ENCODE results near the gene CDK5RAP3. TPM values are rescaled to one million over a fixed set of nuclear protein-coding genes. Genes with fewer than 3 reads are reported as not detected.

CDK5RAP3 gene
- total and polyA plus RNA-seq, 2 of the 13 experiments (the other 11 are each of a cell fraction or from before 2014, with no cell fraction given), result 128 to 154 TPM

DNA sequence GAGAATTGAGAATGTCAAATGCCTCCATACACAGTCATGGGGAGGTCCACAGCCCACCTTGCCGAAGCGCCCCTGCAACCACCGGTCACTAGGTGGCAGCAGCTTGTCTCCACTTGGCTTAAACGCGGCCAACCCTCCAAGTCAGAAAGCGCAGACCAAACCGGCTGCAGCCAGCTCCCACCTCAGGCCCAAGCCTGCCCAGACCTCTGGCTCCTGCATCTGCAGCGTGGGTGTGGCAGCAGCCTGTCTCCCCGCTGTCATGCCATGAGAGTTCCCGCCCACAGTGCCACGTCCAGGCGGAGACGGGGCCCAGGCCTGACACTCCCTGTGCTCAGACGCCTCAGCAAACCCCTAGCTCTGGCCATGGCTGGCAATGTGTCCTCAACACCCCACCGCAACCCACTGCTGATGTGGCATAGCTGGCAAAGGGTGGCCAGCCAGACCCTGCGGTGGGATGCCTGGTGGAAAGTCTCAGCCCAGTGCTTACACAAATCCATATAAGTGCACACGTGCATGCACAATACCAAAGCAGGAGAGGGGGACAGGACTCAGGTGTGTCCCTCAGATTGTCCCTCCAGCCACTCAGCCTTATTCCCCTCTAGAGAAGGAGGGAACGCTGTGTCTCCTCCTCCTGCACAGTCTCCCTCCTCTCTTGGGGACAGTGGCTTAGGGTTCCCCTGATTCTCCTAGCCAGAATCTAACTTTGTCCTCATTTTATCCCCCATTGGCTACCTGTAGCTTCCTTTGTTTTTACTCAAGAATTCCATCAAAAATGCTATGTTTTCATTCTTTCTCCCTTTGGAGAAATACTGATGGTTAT is 55.8 kb downstream of the CDK5RAP3 start (continued):
- no peak for TF ChIP-seq MAFG (CRISPR knock-in tag; IDR thresholded peaks at IDR 0.05)
- no peak for TF ChIP-seq ZNF101 (CRISPR knock-in tag; IDR thresholded peaks at IDR 0.05; ENCODE audit: borderline replicate concordance, low read depth)
- TF ChIP-seq ZNF3 (CRISPR knock-in tag; IDR thresholded peaks at IDR 0.05), result no peak
- no peak for TF ChIP-seq ZNF567 (CRISPR knock-in tag; IDR thresholded peaks at IDR 0.05; ENCODE audit: borderline replicate concordance)
- TF ChIP-seq, protein P1, sequence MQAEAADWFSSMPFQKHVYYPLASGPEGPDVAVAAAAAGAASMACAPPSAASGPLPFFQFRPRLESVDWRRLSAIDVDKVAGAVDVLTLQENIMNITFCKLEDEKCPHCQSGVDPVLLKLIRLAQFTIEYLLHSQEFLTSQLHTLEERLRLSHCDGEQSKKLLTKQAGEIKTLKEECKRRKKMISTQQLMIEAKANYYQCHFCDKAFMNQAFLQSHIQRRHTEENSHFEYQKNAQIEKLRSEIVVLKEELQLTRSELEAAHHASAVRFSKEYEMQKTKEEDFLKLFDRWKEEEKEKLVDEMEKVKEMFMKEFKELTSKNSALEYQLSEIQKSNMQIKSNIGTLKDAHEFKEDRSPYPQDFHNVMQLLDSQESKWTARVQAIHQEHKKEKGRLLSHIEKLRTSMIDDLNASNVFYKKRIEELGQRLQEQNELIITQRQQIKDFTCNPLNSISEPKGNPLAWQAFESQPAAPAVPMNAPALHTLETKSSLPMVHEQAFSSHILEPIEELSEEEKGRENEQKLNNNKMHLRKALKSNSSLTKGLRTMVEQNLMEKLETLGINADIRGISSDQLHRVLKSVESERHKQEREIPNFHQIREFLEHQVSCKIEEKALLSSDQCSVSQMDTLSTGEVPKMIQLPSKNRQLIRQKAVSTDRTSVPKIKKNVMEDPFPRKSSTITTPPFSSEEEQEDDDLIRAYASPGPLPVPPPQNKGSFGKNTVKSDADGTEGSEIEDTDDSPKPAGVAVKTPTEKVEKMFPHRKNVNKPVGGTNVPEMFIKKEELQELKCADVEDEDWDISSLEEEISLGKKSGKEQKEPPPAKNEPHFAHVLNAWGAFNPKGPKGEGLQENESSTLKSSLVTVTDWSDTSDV (CRISPR knock-in tag; IDR thresholded peaks at IDR 0.05), result peak; percentile 62; the same call in 1 of the 2 replicates
- no peak for TF ChIP-seq KDM6A (CRISPR knock-in tag; IDR thresholded peaks at IDR 0.05; ENCODE audit: low read depth)
- no peak for TF ChIP-seq ZNF629 (CRISPR knock-in tag; conservative IDR thresholded peaks at IDR 0.05)
- peak; percentile 46 for TF ChIP-seq RXRA (CRISPR knock-in tag; IDR thresholded peaks at IDR 0.05)
- no peak for TF ChIP-seq RXRB (CRISPR knock-in tag; IDR thresholded peaks at IDR 0.05; ENCODE audit: borderline replicate concordance)
- no peak for TF ChIP-seq RARG (CRISPR knock-in tag; IDR thresholded peaks at IDR 0.05; ENCODE audit: low read depth)
- TF ChIP-seq JUN (CRISPR knock-in tag; IDR thresholded peaks at IDR 0.05), result peak; percentile 70; the same call in 1 of the 2 replicates
- TF ChIP-seq, protein P2, sequence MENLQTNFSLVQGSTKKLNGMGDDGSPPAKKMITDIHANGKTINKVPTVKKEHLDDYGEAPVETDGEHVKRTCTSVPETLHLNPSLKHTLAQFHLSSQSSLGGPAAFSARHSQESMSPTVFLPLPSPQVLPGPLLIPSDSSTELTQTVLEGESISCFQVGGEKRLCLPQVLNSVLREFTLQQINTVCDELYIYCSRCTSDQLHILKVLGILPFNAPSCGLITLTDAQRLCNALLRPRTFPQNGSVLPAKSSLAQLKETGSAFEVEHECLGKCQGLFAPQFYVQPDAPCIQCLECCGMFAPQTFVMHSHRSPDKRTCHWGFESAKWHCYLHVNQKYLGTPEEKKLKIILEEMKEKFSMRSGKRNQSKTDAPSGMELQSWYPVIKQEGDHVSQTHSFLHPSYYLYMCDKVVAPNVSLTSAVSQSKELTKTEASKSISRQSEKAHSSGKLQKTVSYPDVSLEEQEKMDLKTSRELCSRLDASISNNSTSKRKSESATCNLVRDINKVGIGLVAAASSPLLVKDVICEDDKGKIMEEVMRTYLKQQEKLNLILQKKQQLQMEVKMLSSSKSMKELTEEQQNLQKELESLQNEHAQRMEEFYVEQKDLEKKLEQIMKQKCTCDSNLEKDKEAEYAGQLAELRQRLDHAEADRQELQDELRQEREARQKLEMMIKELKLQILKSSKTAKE (CRISPR knock-in tag; IDR thresholded peaks at IDR 0.05; ENCODE audit: borderline replicate concordance), result no peak
- no peak for TF ChIP-seq ZFP82 (CRISPR knock-in tag; IDR thresholded peaks at IDR 0.05; ENCODE audit: borderline replicate concordance)
- no peak for TF ChIP-seq ZNF562 (CRISPR knock-in tag; IDR thresholded peaks at IDR 0.05; ENCODE audit: borderline replicate concordance)
- TF ChIP-seq KMT2A (CRISPR knock-in tag; IDR thresholded peaks at IDR 0.05), result peak; percentile 74
- no peak for TF ChIP-seq TSC22D2 (CRISPR knock-in tag; IDR thresholded peaks at IDR 0.05; ENCODE audit: borderline replicate concordance)
- no peak for TF ChIP-seq ZNF7 (CRISPR knock-in tag; IDR thresholded peaks at IDR 0.05)
- peak; percentile 64; the same call in 1 of the 2 replicates for TF ChIP-seq ZNF572 (CRISPR knock-in tag; IDR thresholded peaks at IDR 0.05)
- no peak for TF ChIP-seq SOX5 (CRISPR knock-in tag; IDR thresholded peaks at IDR 0.05; ENCODE audit: borderline replicate concordance)
- no peak for TF ChIP-seq ZNF343 (CRISPR knock-in tag; IDR thresholded peaks at IDR 0.05)
- TF ChIP-seq JARID2 (CRISPR knock-in tag; IDR thresholded peaks at IDR 0.05; ENCODE audit: insufficient replicate concordance), result peak; percentile 91
- TF ChIP-seq, protein P3, sequence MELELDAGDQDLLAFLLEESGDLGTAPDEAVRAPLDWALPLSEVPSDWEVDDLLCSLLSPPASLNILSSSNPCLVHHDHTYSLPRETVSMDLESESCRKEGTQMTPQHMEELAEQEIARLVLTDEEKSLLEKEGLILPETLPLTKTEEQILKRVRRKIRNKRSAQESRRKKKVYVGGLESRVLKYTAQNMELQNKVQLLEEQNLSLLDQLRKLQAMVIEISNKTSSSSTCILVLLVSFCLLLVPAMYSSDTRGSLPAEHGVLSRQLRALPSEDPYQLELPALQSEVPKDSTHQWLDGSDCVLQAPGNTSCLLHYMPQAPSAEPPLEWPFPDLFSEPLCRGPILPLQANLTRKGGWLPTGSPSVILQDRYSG (CRISPR knock-in tag; IDR thresholded peaks at IDR 0.05), result no peak
- no peak for TF ChIP-seq CENPX (CRISPR knock-in tag; IDR thresholded peaks at IDR 0.05)
- TF ChIP-seq ZNF354B (CRISPR knock-in tag; IDR thresholded peaks at IDR 0.05), result no peak
- no peak for TF ChIP-seq ZNF282 (IDR thresholded peaks at IDR 0.05; ENCODE audit: partially characterized antibody)
- TF ChIP-seq PAWR (CRISPR knock-in tag; IDR thresholded peaks at IDR 0.05; ENCODE audit: borderline replicate concordance), result no peak
- no peak for TF ChIP-seq ZNF530 (CRISPR knock-in tag; IDR thresholded peaks at IDR 0.05; ENCODE audit: low read depth)
